AG10803 (cell line): Measurements from ENCODE around the gene MYO1A.

ENCODE experiments used
- DNase-seq: peaks from one replicate; pipeline ENCODE4 v3.0.0; 2010; ENCODE audit warnings: low read depth
- H3K4me3 ChIP-seq: 2 replicates; pipeline ENCODE4 v1.5.1; 2011; ENCODE audit warnings: mild to moderate bottlenecking, low read length, control low read depth
- CTCF ChIP-seq: conservative IDR thresholded peaks from 2 replicates; pipeline ENCODE4 v1.5.1; 2011; ENCODE audit warnings: mild to moderate bottlenecking, low read length, control low read depth, inconsistent platforms

MYO1A gene

GRCh38 chr12:56980268-56980667 lies 69.7 kb downstream of the MYO1A start:
- DNase-seq, result no peak
- no peak overlapping the region for H3K4me3 ChIP-seq
- no peak for TF ChIP-seq CTCF

- no peak overlapping the region for H3K4me3 ChIP-seq
- no peak for DNase-seq
- TF ChIP-seq CTCF, result no peak
Observed at GRCh38 chr12:56979628-56980027, 70.3 kb downstream of the MYO1A start.
